Lower lobe of right lung (tissue), 2 donors: Measurements from ENCODE around the gene U2SURP. TPM values are rescaled to one million over a fixed set of nuclear protein-coding genes. Genes with fewer than 3 reads are reported as not detected.

ENCODE experiments used
- ATAC-seq, 2 donors: fragments of 200-7000 bp; cut with Tn5 transposase; one replicate each; pipeline ENCODE4 v1.9.1; 2020 to 2022; ENCODE audit warnings: mild to moderate bottlenecking in 2 of 2, moderate library complexity in 2 of 2
- DNase-seq: peaks from one replicate; pipeline ENCODE4 v3.0.0-alpha.2; 2020
- H3K27ac ChIP-seq: fragments of 200-600 bp; one replicate; pipeline ENCODE4 v1.8.0; 2022
- H3K27me3 ChIP-seq: fragments of 200-600 bp; one replicate; pipeline ENCODE4 v1.8.0; 2022; ENCODE audit warnings: low read depth
- H3K36me3 ChIP-seq: fragments of 200-600 bp; one replicate; pipeline ENCODE4 v1.8.0; 2022; ENCODE audit warnings: mild to moderate bottlenecking
- H3K4me1 ChIP-seq: fragments of 200-600 bp; one replicate; pipeline ENCODE4 v1.8.0; 2022
- H3K4me3 ChIP-seq: fragments of 200-600 bp; one replicate; pipeline ENCODE4 v1.8.0; 2022; ENCODE audit warnings: mild to moderate bottlenecking
- H3K9me3 ChIP-seq: fragments of 200-600 bp; one replicate; pipeline ENCODE4 v1.8.0; 2022
- CTCF ChIP-seq: fragments of 200-600 bp; IDR thresholded peaks from one replicate; pipeline ENCODE4 v1.8.0; 2022; ENCODE audit warnings: antibody characterized with exemption, mild to moderate bottlenecking
- intact Hi-C: fragments of 100-400 bp; cut with DNase I; formaldehyde crosslinking; loops from one replicate; pipeline ENCODE4 v1.11.0; 2022
- total RNA-seq: library from RNA; stranded (reverse); fragmentation: NEBNext Ultra II Directional; extraction: Animal tissue kit (Norgen Biotek cat#: 25700); gene quantifications from one replicate; pipeline ENCODE4 v1.2.1, GENCODE V29; 2021
- donor health status: DM: no; HTN: yes; CAD: no; lungs with severe emphysema.

U2SURP gene
- total RNA-seq, 1 donor from 2014 or later, result 74.0 TPM

GRCh38 chr3:143081844-143082778 is 80.7 kb downstream of the U2SURP start:
- no peaks in the 10 kb centered on the region for H3K9me3 ChIP-seq
- no peaks in the 10 kb centered on the region for H3K36me3 ChIP-seq
- TF ChIP-seq CTCF, result no peak
- H3K27ac ChIP-seq, result no peak overlapping the region
- H3K27me3 ChIP-seq, result no peaks in the 10 kb centered on the region
- peak in 1 of 2 donors; percentile 46 for ATAC-seq
- no peaks in the 10 kb centered on the region for H3K4me1 ChIP-seq
- no peak for DNase-seq
- intact Hi-C loops, result no loop called here
- no peak overlapping the region for H3K4me3 ChIP-seq

- ATAC-seq, result no peak
- H3K27ac ChIP-seq, result no peak overlapping the region
- no peaks in the 10 kb centered on the region for H3K36me3 ChIP-seq
- no peak for TF ChIP-seq CTCF
- intact Hi-C loops, result no loop called here
- no peaks in the 10 kb centered on the region for H3K9me3 ChIP-seq
- DNase-seq, result no peak
- no peaks in the 10 kb centered on the region for H3K27me3 ChIP-seq
- H3K4me1 ChIP-seq, result no peaks in the 10 kb centered on the region
- H3K4me3 ChIP-seq, result no peak overlapping the region
These were observed 82.4 kb downstream of the U2SURP start for GRCh38 chr3:143083781-143084180.

GRCh38 chr3:143084856-143085731 is 83.7 kb downstream of the U2SURP start:
- Histone ChIP-seq H3K4me1 (no peaks in the 10 kb centered on the region), H3K27ac (no peak overlapping the region), H3K4me3 (no peak overlapping the region), H3K36me3 (no peaks in the 10 kb centered on the region), H3K9me3 (no peaks in the 10 kb centered on the region), H3K27me3 (no peaks in the 10 kb centered on the region)
- intact Hi-C loops, result no loop called here
- no peak for TF ChIP-seq CTCF
- ATAC-seq, result peak; percentile 45 to 64
- no peak for DNase-seq

- Histone ChIP-seq H3K27ac (no peak overlapping the region), H3K9me3 (no peaks in the 10 kb centered on the region), H3K36me3 (no peaks in the 10 kb centered on the region), H3K27me3 (no peaks in the 10 kb centered on the region), H3K4me1 (peaks cover 4% of the 10 kb centered on the region), H3K4me3 (no peak overlapping the region)
- no peak for ATAC-seq
- no peak for DNase-seq
- intact Hi-C loops, result no loop called here
- TF ChIP-seq CTCF, result no peak
These were observed 87.5 kb downstream of the U2SURP start for GRCh38 chr3:143088835-143089234.

GRCh38 chr3:143089965-143090364 is 88.6 kb downstream of the U2SURP start:
- no peaks in the 10 kb centered on the region for H3K9me3 ChIP-seq
- H3K4me3 ChIP-seq, result no peak overlapping the region
- H3K36me3 ChIP-seq, result no peaks in the 10 kb centered on the region
- no peaks in the 10 kb centered on the region for H3K27me3 ChIP-seq
- DNase-seq (no peak), ATAC-seq (no peak)
- H3K4me1 ChIP-seq, result peaks cover 4% of the 10 kb centered on the region
- no peak overlapping the region for H3K27ac ChIP-seq
- intact Hi-C loops, result no loop called here
- no peak for TF ChIP-seq CTCF
